GM12872 (cell line): ENCODE results near the gene EPHA10.

Experiments used
- TF ChIP-seq, protein P1 (sequence below): IDR thresholded peaks from 3 replicates; pipeline ENCODE4 v1.5.1; 2011; ENCODE audit warnings: low read depth, mild to moderate bottlenecking, low read length, moderate library complexity; ENCODE audit not compliant: insufficient read depth

EPHA10 gene

DNA sequence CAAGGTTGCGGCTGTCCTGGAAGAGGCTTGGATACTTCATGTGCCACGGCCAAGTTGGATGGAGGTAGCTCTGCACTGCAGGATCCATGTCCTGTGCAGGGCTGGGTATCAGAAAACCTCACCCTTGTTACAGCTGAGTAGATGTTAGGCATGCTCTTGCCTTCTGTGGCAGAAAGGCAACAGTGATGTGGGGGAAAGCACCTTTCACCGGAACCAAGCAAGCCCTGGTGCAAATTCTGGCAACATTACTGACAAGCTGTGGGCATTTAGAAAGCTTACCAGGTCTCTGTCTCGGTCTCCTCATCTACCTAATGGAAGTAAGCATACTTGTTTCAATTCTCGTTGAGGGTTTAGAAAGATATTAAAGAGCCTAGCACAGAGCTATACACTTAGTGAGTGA lies 87.1 kb downstream of the EPHA10 start:
- TF ChIP-seq, protein P1, sequence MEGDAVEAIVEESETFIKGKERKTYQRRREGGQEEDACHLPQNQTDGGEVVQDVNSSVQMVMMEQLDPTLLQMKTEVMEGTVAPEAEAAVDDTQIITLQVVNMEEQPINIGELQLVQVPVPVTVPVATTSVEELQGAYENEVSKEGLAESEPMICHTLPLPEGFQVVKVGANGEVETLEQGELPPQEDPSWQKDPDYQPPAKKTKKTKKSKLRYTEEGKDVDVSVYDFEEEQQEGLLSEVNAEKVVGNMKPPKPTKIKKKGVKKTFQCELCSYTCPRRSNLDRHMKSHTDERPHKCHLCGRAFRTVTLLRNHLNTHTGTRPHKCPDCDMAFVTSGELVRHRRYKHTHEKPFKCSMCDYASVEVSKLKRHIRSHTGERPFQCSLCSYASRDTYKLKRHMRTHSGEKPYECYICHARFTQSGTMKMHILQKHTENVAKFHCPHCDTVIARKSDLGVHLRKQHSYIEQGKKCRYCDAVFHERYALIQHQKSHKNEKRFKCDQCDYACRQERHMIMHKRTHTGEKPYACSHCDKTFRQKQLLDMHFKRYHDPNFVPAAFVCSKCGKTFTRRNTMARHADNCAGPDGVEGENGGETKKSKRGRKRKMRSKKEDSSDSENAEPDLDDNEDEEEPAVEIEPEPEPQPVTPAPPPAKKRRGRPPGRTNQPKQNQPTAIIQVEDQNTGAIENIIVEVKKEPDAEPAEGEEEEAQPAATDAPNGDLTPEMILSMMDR = no peak

DNA sequence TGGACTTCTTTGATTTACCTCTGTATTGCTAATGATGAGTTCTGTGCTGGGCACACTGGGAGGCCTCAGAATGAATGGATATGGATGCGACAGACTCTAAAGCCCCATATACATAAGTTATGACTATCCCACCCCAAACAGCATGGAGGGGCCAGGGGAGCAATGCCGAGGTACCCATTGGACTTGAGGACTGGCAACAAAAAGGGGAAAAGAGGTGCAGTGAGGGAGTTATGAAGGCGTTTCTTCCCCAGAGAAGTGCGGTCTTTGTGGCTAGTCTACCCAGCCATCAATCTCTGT lies 87.8 kb downstream of the EPHA10 start:
- TF ChIP-seq, protein P1 = no peak

DNA sequence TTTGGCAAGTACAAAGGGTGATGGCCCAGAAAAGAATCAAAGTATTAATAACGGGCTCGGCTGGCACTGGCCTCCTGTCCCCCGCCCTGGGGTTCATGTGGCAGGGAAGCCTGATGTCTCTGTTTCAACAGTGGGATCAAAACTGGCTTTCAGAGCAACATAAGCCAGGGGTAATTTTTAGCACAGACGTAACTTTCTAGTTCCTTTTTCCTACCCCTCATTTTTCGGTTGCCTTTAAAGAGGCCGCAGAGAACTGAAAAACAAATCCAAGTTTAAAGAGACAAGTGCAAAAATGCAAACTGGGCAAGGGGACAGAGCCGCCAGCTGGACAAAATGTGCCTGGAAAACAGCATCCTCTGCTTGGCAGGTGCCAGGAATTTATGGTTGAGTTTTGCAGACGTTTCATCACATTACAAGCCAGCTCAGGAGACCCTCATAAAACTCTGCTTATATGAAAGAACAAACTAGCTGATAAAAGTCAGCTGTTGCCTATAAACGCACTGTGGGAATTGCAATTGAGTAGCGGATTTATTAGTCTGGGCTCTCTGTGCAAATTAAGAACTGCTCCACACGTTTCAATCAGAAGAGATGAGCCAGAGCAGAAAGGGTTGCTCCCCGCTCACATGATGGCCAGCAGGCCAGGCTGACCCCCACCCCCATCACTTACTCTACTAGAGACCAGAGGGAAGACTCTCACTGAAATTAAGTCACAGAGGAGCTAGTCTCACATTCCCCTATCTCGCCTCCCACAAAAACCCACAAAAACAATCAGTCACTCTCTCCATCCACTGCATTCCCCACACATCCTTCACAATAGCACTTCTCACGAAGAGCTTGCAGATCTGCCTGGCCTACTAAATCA lies 88.4 kb downstream of the EPHA10 start:
- TF ChIP-seq, protein P1 = no peak

DNA sequence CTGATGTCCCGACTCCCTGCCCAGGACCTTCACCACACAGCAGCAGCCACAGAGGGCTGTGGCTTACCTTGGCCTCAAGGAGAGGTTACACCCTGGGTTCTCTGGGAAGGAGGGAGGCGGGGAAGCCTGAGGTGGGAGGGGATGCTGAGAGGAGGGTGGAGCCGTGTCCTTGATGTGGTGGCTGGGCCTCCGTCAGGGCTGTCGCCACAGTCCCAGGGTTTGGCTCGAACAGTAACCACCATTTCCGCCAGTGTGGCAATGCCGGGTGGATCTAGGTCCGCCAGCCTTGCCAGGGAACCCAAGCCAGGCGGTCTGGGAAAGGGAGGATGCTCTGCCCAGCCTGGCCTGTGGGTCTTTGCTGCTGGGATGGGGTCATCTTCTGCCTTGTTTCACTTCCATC lies 91.0 kb downstream of the EPHA10 start:
- TF ChIP-seq, protein P1 = no peak

DNA sequence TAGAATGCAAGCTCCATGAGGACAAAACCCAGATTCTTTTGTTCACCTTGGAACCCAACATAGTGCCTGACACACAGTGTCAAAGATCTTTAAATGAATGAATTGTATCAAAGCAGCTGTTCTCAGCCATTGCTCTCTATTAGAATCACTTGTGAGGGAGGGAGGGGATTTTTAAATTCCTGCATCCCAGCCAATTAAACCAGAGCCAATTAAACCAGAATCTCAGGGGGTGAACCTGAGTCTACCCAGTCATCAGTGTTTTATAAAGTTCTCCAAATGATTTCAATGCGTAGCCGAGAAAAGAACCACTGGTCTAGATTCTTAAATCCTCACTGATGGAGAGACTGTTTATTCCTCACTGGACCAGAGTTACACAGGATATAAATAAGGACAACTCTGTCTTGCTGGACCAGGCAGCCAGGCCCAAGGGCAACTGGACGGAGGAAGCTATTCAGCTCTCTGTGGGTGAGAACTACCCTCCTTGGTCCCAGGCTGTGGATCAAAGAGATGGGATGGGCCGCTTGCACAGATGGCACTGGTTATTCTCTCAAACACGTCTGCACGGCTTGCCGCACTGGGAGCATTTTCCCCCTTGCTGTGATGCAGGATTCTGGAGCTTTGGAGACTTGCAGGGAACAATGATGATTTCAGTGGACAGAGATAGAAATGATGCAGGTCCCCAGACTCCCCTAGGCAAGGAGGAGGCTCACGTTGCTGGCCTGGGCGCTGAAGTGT lies 92.6 kb downstream of the EPHA10 start:
- TF ChIP-seq, protein P1 = no peak

DNA sequence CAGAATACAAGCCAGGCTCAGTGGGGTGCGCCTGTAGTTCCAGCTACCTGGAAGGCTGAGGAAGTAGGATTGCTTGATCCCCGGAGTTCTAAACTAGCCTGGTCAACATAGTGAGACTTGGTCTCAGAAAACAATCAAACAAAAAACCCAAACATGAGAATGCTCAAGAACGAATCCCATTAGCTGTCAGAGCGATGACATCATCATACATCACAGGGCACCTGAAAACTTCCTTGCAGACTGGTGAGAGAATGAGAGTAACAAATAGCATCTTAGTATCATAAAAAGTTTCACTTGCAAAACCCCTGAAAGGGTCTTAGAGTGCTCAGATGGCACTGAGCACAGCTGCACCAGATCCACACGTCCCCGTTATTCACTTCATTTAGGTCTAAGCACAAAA lies 93.7 kb downstream of the EPHA10 start:
- TF ChIP-seq, protein P1 = no peak

DNA sequence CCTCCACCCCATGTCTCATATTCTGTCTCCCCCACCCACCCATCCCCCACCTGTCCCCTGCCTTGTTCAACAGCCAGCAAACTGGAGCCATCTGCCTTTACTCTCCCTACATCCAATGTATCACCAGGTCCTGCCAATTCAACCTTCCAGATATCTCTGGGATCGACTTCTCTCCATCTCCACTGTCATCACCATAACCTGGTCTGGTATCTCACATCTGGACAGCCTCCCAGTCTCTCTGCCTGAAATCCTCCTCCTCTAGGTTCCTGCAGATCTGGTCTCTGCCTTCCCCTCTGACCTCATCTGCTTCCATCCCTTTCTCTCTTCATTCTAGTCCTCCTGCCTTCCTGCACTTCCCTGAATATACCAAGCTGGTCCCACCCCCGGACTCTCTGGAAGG lies 94.8 kb downstream of the EPHA10 start:
- TF ChIP-seq, protein P1 = no peak
